NCI-H1105 (cell line): ENCODE measurements around the gene SLC35B2.
A peak's percentile ranks its signal among the peaks of the same experiment; 100 is the strongest.

Experiments used
- DNase-seq: peaks from one replicate; lab custom pipeline; 2025; lab: John Stamatoyannopoulos, UW

The SLC35B2 gene

DNA sequence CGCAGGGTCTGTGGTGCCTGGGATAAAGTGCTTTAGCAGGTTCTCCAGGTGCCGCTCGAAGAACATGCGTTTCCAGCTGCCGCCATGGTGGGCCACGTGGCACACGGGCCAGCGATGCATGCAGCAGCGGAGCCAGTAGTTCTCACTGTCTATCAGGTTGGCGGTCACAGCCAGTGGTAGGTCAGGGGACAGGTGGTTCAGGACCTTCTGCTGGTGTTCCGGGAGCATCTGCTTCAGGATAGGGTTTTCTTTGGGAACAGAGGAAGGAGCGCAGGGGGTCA, 28.9 kb upstream of the SLC35B2 start:
- no peak for DNase-seq

DNA sequence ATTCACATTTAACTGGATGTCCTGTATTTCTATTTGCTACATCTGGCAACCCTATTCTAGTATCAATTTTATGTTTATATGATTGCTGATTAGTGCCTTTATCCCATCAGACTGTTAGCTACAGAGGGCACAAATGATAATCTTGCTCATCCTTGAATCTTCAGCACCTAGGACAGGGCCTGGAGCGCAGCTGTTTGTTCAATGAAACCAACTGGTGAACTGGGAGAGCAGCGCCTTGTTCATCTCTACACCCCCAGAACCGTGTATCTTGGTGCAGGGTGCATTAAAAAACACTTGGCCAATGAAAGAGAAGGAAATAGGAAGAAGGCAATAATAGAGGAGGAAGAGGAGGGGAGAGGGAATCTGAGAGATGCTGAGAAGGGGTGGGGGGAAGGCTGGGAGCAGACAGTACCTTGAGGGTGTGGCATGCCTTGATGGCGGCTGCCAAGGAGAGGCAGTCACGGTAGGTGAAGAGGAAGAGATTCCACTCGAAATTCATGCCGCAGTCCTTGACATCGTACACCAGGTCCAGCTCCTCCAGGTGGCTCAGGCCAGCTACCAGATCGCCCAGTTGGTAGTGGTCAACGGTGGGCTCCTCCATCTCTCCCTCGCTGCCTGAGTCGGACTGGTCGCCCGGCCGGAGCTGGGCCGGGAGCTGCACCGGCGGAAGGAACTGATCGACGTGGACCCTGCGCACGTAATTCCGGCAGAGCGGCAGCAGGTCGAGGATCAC, 28.4 kb upstream of the SLC35B2 start:
- DNase-seq: no peak

GRCh38 chr6:44284867-44285266, 27.5 kb upstream of the SLC35B2 start:
- no peak for DNase-seq

DNA sequence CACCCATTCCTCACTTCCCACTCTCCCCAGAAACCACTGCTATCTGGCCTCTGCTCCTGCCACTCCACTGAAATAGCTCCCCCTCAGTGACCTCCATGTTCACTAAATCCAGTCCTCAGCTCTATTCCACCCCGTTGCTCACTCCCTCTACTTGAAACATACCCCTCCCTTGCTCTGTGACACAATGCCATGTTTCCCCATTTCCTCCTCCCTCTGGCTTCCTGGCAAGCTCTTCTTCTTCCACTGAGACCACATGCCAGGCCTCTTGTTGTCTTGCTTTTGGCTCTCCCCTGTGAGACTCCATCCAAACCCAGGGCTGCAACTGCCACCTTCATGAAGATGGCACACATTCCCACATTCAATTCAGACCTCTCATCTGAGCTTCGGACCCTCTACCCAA, 26.8 kb upstream of the SLC35B2 start:
- no peak for DNase-seq

DNA sequence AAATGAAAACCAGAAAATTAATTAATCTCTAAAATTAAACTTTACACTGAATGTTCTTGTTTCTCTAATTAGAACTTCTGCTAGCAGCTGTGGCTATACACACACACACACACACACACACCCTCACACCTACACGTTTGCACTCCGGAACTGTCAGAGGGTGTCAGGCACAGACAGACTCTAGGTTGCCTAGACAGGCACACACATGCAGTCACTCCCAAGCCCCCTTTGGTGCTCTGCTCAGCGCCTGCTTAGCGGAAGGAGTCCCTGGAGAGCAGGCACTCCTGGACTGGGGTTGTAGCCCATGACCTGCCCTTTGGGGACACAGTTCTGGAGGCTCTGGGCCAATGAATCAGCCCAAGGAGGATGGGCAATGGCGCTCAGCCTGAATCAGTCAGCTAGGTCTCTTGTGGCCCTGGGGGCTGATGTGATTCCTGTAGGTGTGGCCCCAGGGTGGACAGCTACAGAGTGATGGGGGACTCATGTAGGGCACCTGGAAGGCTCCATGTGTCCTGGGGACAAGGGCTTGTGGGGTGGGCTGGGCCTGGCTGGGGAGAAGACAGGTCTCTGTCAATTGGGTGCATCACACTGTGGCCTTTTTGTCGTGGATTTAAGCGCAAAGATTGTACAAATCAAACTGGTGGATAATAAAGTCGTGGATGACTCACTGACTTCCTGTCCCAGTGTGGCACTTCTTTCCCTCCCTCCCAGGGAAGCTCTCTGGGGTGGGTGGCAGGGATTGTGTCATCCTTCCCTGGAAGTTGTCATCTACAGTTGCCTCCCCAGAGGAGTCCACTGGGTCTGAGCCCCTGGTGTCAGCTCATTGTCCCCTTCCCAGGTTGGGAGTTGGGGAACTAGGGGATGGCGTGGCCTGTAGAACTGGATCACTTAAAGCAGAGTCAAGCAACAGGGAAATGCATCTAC, 21.7 kb upstream of the SLC35B2 start:
- no peak for DNase-seq

- no peak for DNase-seq
These were observed 21.0 kb upstream of the SLC35B2 start for GRCh38 chr6:44278315-44278714.

DNA sequence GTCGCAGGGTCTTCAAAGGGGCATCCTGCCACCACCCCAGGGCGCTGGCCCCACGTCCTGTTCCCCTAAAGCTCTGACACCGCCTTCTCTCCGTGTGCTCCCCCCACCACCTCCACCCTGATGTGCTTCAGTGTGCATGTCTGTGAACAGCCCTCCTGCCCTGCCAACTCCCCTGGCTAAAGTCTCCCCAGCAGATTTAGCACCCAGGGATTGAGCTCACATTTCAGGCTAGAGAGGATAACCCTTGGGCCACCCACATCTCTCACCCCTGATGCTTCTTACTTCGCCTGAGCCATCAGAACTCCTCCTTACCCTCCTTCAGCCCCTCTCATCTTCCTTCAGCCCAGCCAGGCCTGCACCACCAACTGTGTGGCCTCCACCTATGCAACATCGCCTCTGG, 20.4 kb upstream of the SLC35B2 start:
- DNase-seq: no peak

GRCh38 chr6:44276667-44277640, 19.6 kb upstream of the SLC35B2 start:
- DNase-seq: no peak

GRCh38 chr6:44275749-44276648, 18.7 kb upstream of the SLC35B2 start:
- DNase-seq: no peak

DNA sequence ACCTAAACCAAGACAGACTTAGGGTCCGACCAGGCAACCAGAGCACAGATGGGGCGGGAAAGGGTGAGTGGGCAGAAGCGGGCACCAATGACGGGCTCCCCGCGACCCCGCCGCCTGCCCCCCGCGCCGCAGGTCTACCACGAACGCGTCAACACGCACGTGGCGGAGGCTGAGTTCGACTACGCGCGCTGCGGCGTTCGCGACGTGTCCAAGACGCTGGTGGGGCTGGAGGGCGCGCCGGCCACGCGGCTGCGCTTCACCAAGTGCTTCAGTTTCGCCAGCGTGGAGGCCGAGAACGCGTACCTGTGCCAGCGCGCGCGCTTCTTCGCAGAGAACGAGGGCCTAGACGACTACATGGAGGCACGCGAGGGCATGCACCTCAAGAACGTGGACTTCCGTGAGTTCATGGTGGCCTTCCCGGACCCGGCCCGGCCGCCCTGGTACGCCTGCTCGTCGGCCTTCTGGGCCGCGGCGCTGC, 18.0 kb upstream of the SLC35B2 start:
- no peak for DNase-seq

GRCh38 chr6:44273617-44274016, 16.3 kb upstream of the SLC35B2 start:
- DNase-seq: no peak

GRCh38 chr6:44272999-44273566, 15.8 kb upstream of the SLC35B2 start:
- DNase-seq: no peak

GRCh38 chr6:44272529-44272928, 15.2 kb upstream of the SLC35B2 start:
- no peak for DNase-seq

GRCh38 chr6:44271914-44272313, 14.6 kb upstream of the SLC35B2 start:
- no peak for DNase-seq

DNA sequence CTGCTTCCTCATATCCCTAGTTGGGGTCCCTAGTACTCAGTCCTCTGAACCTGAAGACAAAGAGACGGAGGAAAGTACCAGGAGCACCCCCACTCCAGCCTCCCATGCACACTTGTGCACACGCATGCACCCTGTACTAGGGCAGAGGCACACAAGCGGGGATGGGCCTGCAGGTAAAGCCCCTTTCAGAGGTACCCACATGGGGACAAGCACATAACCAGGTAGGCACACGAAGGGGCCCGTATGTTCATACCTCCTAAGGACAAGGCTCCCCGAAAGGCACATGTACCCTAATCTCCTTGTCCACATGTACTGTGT, 14.0 kb upstream of the SLC35B2 start:
- DNase-seq: no peak

- peak; percentile 45 for DNase-seq
These were observed 13.4 kb upstream of the SLC35B2 start for GRCh38 chr6:44270526-44271405.

DNA sequence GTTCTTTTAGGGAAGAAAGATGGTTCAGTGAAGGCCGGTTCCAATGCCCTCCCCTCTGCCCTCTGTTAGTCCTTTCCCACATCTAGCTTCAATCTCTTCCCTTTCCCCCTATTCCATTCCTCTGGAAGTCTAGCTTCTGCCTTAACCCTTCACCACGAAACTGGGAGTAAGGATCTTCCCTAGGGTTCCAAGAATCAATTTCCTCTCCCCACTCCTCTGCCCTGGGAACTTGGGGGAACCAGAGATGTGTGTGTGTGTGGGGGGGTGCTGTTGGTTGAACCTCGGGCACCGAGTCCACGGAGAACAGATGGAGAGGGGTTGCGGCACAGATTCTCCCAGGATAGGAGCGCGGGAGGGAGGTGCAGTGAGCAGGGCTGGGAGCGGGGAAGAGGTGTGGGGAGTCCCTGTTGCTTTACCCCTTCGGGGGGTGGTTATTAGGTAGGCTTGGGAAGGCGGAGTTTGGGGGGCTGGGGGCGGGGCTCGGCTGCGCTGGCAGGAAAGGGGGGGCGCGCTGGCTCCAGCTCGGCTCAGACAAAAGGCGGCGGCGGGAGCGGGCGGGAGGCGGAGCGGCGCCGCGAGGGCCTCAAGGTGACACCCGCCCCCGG, 12.7 kb upstream of the SLC35B2 start, which contains the start of gene TMEM151B:
TMEM151B (plus strand) TSS at position 530 of the 605 bp plus-strand sequence. CDS start 293 bp downstream, outside the sequence.
- peak; percentile 43 for DNase-seq

GRCh38 chr6:44269178-44269920, 12.0 kb upstream of the SLC35B2 start:
- DNase-seq: no peak
